ENCODE results near the gene MTX1.

The MTX1 gene

DNA sequence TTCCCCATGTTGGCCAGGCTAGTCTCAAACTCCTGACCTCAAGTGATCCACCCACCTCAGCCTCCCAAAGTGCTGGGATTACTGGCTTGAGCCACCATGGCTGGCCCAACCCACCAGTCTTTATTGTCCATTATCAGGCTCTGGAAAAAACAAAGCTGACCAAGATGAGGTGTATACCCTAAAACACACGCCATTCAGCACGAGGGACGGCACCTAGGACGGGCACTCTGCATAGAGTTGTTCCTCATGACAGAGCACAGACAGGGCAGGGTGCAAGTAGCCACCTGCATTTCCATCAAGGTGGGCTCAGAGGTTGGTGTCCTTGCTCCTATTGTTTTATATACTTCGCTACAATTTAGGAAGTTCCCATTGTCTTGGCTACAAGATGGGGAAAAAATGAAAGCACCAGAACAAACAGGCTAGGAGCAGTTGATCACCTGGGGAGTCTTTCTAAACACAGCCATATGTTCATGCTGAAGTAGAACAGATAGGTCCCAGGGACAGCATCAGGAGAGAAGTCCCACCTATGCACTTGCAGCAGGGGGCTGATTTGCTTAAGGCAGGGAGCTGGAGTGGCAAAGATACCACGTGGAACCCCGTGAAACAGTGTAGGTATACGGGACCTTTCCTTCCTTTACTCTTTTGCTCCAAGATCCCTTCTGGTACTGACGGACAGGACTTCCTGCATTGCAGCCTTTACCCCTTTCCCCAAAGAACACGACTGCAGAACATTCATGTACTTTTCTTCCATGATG lies 39.9 kb upstream of the MTX1 start:
- no peaks in the 10 kb centered on the region for H3K9me3 ChIP-seq (ENCODE audit: control insufficient read depth in 1 of 2, low read length in 2 of 2)
- peaks cover 5 to 31% of the 10 kb centered on the region in 2 donors for H3K4me1 ChIP-seq (ENCODE audit: control insufficient read depth in 1 of 2, insufficient read depth in 2 of 2, low read length in 2 of 2)
- peaks cover 17 to 26% of the 10 kb centered on the region in 2 donors for H3K36me3 ChIP-seq (ENCODE audit: control insufficient read depth in 1 of 2, insufficient read depth in 2 of 2, low read length in 2 of 2)
- H3K4me3 ChIP-seq (ENCODE audit: low read depth in 1 of 2, low read length in 2 of 2) = no peak overlapping the region
- H3K27ac ChIP-seq (ENCODE audit: low read length) = no peak overlapping the region
- H3K27me3 ChIP-seq (ENCODE audit: low read depth, low read length) = no peaks in the 10 kb centered on the region

DNA sequence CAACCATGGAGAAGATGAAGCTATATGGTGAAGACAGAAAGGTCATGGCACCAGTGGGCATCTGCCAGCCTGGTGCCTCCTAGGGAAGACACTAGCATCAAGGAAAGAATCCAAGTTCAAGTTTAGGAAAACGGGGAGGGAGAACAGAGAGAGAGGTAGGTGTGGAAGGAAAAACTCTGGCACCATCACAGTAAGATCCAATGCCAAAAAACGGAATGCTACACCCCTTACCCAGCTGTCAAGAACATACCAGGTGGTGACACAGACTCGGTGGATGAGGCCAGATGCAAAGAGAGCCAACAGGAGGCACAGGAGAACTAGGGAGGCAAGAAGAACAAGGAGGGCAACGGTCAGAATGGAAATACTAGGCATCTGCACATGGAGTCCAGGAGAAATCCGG lies 39.0 kb upstream of the MTX1 start:
- Histone ChIP-seq H3K9me3 (ENCODE audit: control insufficient read depth in 1 of 2, low read length in 2 of 2) (no peaks in the 10 kb centered on the region), H3K27me3 (ENCODE audit: low read depth, low read length) (peaks cover 5% of the 10 kb centered on the region), H3K4me3 (ENCODE audit: low read depth in 1 of 2, low read length in 2 of 2) (no peak overlapping the region), H3K36me3 (ENCODE audit: control insufficient read depth in 1 of 2, insufficient read depth in 2 of 2, low read length in 2 of 2) (peaks cover 17 to 26% of the 10 kb centered on the region in 2 donors), H3K27ac (ENCODE audit: low read length) (no peak overlapping the region), H3K4me1 (ENCODE audit: control insufficient read depth in 1 of 2, insufficient read depth in 2 of 2, low read length in 2 of 2) (peaks cover 5 to 40% of the 10 kb centered on the region in 2 donors)

DNA sequence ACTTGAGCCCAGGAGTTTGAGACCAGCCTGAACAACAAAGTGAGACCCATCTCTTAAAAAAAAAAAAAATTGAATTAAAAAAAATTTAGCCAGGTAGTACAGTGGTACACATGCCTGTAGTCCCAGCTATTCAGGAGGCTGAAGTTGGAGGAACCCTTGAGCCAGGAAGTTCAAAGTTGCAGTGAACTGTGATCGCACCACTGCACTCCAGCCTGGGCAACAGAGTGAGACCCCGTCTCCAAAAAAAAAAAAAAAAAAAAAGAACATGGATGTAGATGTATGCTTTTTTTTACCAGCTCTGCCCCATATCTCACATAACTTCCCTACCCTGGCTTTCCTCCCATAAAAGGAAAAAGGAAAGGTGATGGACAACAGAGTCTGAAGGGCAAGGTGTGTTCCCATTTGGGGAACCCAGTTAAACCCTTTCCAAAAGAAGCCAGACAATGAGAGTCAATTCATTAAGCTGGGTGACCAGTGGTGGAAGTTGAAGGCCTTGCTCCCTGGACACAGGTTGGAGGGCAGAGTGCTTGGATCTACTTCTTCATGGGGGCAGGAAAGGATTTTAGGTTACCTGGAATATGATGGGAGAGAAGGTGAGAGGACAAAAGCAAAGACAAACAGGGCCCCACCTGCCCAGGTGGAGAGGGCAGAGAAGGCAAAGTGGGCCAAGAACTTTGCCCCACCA lies 38.3 kb upstream of the MTX1 start:
- Histone ChIP-seq H3K4me1 (ENCODE audit: control insufficient read depth in 1 of 2, insufficient read depth in 2 of 2, low read length in 2 of 2) (peaks cover 5 to 41% of the 10 kb centered on the region in 2 donors), H3K36me3 (ENCODE audit: control insufficient read depth in 1 of 2, insufficient read depth in 2 of 2, low read length in 2 of 2) (peaks cover 17 to 26% of the 10 kb centered on the region in 2 donors), H3K27ac (ENCODE audit: low read length) (no peak overlapping the region), H3K9me3 (ENCODE audit: control insufficient read depth in 1 of 2, low read length in 2 of 2) (no peaks in the 10 kb centered on the region), H3K4me3 (ENCODE audit: low read depth in 1 of 2, low read length in 2 of 2) (no peak overlapping the region), H3K27me3 (ENCODE audit: low read depth, low read length) (peaks cover 11% of the 10 kb centered on the region)

DNA sequence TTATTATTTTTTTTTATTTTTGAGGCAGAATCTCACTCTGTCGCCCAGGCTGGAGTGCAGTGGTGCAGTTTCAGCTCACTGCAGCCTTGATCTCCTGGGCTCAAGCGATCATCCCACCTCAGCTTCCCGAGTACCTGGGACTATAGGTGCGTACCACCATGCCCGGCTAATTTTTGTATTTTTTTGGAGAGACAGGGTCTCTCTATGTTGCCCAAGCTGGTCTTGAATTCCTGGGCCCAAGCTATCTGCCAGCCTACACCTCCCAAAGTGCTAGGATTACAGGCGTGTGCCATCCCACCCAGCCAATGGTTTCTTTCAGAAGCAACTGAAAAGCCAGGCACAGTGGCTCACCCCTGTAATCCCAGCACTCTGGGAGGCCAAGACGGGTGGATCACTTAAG lies 37.7 kb upstream of the MTX1 start:
- Histone ChIP-seq H3K27me3 (ENCODE audit: low read depth, low read length) (peaks cover 11% of the 10 kb centered on the region), H3K4me3 (ENCODE audit: low read depth in 1 of 2, low read length in 2 of 2) (no peak overlapping the region), H3K4me1 (ENCODE audit: control insufficient read depth in 1 of 2, insufficient read depth in 2 of 2, low read length in 2 of 2) (peaks cover 5 to 41% of the 10 kb centered on the region in 2 donors), H3K36me3 (ENCODE audit: control insufficient read depth in 1 of 2, insufficient read depth in 2 of 2, low read length in 2 of 2) (peaks cover 17 to 26% of the 10 kb centered on the region in 2 donors), H3K27ac (ENCODE audit: low read length) (no peak overlapping the region), H3K9me3 (ENCODE audit: control insufficient read depth in 1 of 2, low read length in 2 of 2) (no peaks in the 10 kb centered on the region)

DNA sequence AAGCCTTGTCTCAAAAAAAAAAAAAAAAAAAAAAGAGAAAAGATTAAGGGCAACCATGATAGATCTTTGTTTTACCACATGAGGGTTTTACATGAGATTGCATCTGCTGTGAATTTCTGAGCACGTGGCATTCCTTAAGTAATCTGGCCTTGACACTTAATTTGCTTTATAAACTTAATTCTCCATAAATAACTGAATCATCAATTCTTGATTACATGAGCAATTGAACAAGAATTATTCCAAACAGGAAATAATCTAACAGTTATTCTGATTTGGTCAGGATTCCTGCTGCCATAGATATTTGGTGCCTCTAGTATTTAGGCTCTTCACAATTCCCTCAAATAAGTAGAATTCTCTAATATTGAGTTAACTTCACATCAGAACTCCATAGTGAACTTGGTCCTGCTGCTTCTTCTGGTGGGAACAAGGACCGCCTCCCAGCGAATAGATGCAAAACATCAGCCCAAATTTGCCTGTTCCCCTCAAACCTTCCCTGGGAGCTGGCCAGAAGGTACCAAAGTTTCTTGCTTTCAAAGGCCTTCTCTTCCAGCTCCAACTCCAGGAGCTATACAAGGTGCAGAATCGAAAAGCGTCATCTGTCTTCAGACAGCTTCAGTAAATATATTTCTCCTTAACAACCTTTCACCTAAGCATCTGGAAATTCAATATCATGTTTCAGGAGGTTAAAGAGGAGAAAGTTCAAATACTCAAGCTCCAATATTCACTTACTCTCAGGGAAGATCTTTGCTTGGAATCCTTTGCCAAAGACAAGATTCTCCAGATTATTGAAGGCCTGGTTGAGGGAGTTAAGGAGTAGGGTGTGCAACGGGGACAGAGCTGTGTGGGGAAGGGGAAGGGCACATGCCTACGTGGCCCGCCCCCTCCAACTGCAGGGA lies 36.4 kb upstream of the MTX1 start:
- Histone ChIP-seq H3K27me3 (ENCODE audit: low read depth, low read length) (peaks cover 11% of the 10 kb centered on the region), H3K4me1 (ENCODE audit: control insufficient read depth in 1 of 2, insufficient read depth in 2 of 2, low read length in 2 of 2) (peaks cover 5 to 37% of the 10 kb centered on the region in 2 donors), H3K4me3 (ENCODE audit: low read depth in 1 of 2, low read length in 2 of 2) (peak overlapping the region; percentile 77 to 80), H3K36me3 (ENCODE audit: control insufficient read depth in 1 of 2, insufficient read depth in 2 of 2, low read length in 2 of 2) (peaks cover 17 to 26% of the 10 kb centered on the region in 2 donors), H3K9me3 (ENCODE audit: control insufficient read depth in 1 of 2, low read length in 2 of 2) (no peaks in the 10 kb centered on the region), H3K27ac (ENCODE audit: low read length) (peak overlapping the region; percentile 97)

DNA sequence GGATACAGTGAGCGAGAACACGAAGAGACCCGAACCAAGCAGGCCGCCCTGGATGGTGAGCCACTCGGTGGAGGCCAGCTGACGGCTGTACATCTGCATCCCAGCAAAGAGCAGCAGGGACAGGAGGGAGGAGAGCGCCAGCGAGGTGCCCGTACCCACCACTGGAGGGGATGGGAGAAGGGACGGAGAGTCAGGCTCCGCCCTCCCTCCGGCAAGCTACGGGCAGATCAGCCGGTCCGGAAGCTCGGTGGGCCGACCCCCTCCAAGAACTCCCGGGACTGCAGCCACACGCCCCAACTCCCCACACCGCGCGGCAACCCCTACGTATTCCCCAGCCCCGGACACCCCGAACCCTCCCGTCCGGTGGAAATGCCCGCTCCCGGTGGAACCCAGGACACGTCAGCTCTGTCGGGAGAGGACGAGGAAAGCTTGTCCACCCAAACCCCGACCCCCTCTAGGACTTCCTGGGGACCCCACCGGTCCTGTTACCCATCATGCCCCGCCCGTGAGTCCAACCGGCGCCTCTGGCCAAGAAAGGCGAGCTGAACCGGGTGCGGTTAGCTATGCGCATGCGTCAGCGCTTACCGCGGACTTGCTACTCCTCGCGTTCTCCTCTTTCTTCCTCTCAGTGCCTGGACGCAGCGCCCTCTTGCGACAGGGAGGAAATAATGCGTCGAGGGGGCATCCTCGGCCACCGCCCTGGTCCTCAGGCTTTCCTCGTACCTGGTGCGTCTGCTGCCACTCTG lies 35.6 kb upstream of the MTX1 start, which contains the start of gene KRTCAP2:
TSS of gene KRTCAP2 (minus strand) at position 573 of the 746 bp plus-strand sequence. CDS start at position 493, 80 bp downstream.
- H3K4me3 ChIP-seq (ENCODE audit: low read depth in 1 of 2, low read length in 2 of 2) = peak within 1 kb of the TSS; percentile 77 to 80
- peak within 1 kb of the TSS; percentile 97 for H3K27ac ChIP-seq (ENCODE audit: low read length)
- peaks cover 11% of the 10 kb centered on the region for H3K27me3 ChIP-seq (ENCODE audit: low read depth, low read length)
- H3K4me1 ChIP-seq (ENCODE audit: control insufficient read depth in 1 of 2, insufficient read depth in 2 of 2, low read length in 2 of 2) = peaks cover 1 to 29% of the 10 kb centered on the region in 2 donors
- no peaks in the 10 kb centered on the region for H3K9me3 ChIP-seq (ENCODE audit: control insufficient read depth in 1 of 2, low read length in 2 of 2)
- peaks cover 17 to 26% of the 10 kb centered on the region in 2 donors for H3K36me3 ChIP-seq (ENCODE audit: control insufficient read depth in 1 of 2, insufficient read depth in 2 of 2, low read length in 2 of 2)

DNA sequence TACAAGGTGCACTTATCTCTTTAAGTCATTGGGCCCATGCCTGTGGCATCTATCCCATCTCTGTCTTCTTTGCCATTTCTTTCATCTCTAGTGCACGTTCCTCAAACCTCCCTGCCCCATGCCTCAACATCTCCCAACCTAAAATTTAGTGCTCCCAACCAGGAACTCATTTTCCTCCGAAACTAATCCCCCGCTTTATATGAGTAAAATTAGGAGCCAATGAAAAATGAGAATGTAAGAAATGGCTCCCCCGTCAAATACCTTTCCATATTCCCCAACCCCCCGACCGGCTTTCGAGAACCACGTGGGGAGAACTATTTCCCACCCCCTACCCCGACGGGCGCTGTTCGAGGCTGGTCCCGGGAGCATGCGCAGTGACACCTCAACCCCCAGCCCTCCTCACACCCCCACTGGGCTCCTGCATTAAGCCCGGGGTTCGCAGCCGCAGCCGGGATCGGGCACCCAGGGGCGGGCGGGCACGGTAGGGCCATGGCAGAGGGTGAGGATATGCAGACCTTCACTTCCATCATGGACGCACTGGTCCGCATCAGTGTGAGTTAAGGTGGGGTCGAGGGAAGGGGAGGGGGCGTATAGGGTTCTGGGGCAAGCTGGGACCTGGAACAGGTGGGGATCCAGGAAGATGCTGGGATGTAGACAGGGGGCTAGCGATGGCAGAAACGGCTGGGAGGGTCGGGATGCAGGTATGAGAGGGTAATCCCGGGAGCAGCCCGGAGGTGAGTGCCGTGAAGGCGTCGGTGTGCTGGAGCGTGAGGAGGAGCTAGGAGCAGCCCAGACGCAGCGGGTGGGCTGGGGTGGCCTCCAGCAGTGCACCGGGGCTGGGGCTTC lies 34.8 kb upstream of the MTX1 start, which contains the start of gene TRIM46:
TSS of gene TRIM46 (plus strand) at position 372 of the 846 bp plus-strand sequence. CDS start at position 490, 118 bp downstream.
- H3K36me3 ChIP-seq (ENCODE audit: control insufficient read depth in 1 of 2, insufficient read depth in 2 of 2, low read length in 2 of 2) = peaks cover 16 to 24% of the 10 kb centered on the region in 2 donors
- H3K4me1 ChIP-seq (ENCODE audit: control insufficient read depth in 1 of 2, insufficient read depth in 2 of 2, low read length in 2 of 2) = peaks cover 0 to 26% of the 10 kb centered on the region in 2 donors
- H3K4me3 ChIP-seq (ENCODE audit: low read depth in 1 of 2, low read length in 2 of 2) = peak within 1 kb of the TSS; percentile 77 to 80
- peaks cover 11% of the 10 kb centered on the region for H3K27me3 ChIP-seq (ENCODE audit: low read depth, low read length)
- H3K9me3 ChIP-seq (ENCODE audit: control insufficient read depth in 1 of 2, low read length in 2 of 2) = no peaks in the 10 kb centered on the region
- peak within 1 kb of the TSS; percentile 97 for H3K27ac ChIP-seq (ENCODE audit: low read length)

DNA sequence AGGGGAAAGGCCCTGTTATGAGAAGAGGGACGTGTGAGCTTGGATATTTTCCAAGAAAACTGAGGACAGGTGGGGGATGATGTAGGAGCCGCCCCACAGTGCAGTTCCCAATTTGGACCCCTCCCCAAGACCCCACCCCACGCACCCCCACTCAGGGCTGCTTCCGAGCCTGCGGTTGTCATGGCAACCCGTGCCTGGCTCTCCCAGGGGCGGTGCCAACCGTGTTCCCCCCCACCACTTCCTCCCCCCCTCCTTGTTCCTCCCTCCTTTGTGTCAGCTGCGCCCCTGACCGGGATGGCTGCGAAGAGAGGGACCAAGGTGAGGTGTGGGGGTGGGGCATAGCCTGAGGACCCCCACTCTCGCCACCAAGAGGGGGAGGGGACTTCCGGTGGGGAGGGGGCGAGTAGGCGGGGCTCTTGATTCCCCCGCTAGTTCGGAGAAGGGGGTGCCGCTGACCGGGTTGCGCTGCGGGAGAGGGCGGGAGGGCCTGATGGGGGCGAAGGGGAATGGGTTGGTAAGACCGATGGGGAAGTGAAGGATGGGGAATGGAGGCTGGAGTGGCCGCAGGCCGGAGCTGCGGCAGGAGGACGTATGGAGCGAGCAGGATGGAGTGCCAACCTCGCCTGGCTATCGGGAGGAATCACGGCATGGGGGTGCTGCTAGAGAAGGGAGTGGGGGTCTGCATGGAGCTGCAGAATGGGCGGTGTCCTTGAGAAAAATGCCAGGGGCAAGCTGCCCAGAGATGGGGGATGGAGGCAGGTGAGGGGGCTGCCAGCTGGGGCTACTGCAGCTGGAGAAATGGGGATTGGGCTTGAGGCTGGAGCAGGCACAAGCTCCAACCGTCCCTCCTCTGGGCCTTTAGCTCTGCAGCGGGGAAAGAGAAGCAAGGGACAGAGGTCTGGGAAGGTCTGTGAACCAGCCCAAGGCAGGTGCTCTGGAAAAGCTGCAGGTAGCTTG lies 33.9 kb upstream of the MTX1 start:
- Histone ChIP-seq H3K4me1 (ENCODE audit: control insufficient read depth in 1 of 2, insufficient read depth in 2 of 2, low read length in 2 of 2) (peaks cover 0 to 26% of the 10 kb centered on the region in 2 donors), H3K4me3 (ENCODE audit: low read depth in 1 of 2, low read length in 2 of 2) (peak overlapping the region in 1 of 2 donors; percentile 77), H3K27me3 (ENCODE audit: low read depth, low read length) (peaks cover 11% of the 10 kb centered on the region), H3K36me3 (ENCODE audit: control insufficient read depth in 1 of 2, insufficient read depth in 2 of 2, low read length in 2 of 2) (peaks cover 7 to 15% of the 10 kb centered on the region in 2 donors), H3K27ac (ENCODE audit: low read length) (no peak overlapping the region), H3K9me3 (ENCODE audit: control insufficient read depth in 1 of 2, low read length in 2 of 2) (no peaks in the 10 kb centered on the region)

DNA sequence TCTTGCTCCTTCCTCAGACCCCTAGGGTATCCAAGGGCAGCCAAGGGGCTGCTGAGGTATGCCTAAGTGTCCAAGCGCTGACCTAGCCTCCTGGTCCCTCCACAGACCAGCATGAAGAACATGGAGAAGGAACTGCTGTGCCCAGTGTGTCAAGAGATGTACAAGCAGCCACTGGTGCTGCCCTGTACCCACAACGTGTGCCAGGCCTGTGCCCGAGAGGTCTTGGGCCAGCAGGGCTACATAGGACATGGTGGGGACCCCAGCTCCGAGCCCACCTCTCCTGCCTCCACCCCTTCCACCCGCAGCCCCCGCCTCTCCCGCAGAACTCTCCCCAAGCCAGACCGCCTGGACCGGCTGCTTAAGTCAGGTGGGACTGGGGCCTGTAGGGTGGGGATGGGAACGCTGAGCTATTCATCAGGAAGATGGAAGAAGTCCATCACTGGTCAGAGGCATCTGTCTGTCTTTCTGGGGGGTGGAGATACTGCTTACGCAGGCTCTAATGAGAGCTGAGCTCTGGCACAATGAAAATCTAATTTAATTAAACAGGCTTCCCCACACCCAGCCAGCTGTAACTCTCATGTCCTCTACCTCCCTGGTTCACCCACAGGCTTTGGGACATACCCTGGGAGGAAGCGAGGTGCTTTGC lies 33.1 kb upstream of the MTX1 start:
- no peaks in the 10 kb centered on the region for H3K9me3 ChIP-seq (ENCODE audit: control insufficient read depth in 1 of 2, low read length in 2 of 2)
- H3K27me3 ChIP-seq (ENCODE audit: low read depth, low read length) = peaks cover 11% of the 10 kb centered on the region
- peaks cover 2 to 8% of the 10 kb centered on the region in 2 donors for H3K36me3 ChIP-seq (ENCODE audit: control insufficient read depth in 1 of 2, insufficient read depth in 2 of 2, low read length in 2 of 2)
- no peak overlapping the region for H3K4me3 ChIP-seq (ENCODE audit: low read depth in 1 of 2, low read length in 2 of 2)
- no peak overlapping the region for H3K27ac ChIP-seq (ENCODE audit: low read length)
- peaks cover 0 to 26% of the 10 kb centered on the region in 2 donors for H3K4me1 ChIP-seq (ENCODE audit: control insufficient read depth in 1 of 2, insufficient read depth in 2 of 2, low read length in 2 of 2)

Data from muscle layer of duodenum (tissue), 2 donors.